ENCODE results near the gene PPM1M. TPM values are rescaled to one million over a fixed set of nuclear protein-coding genes. Genes with fewer than 3 reads are reported as not detected.
"Not testable (repeated sequence)": the region's sequence is repeated elsewhere in the genome, so short reads cannot be mapped to it uniquely, and the experiment has no call there.

Gene PPM1M
- total and polyA plus RNA-seq, 12 donors, result 5.2 to 17.6 (median 7.9) TPM

DNA sequence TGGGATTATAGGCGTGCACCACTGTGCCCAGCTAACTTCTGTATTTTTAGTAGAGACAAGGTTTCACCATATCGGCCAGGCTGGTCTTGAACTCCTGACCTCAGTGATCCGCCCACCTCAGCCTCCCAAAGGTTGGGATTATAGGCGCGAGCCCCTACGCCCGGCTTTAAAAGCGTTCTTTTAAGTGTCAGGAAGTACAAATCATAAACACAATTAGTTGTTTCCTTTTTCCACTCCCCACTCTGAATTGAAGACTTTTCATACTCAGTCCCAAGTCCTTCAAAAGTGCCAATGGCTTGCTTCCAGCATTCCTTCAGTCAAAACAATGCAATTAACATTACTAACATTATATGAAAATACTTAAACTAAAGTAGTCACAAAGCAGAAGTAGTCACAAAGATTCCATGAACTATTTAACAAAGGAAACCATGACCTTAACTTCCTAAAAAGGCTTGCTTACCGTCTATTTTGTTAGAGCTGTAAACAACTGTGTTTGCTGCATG, 24.7 kb downstream of the PPM1M start:
- Histone ChIP-seq H3K27me3 (no peaks in the 10 kb centered on the region), H3K9me3 (no peaks in the 10 kb centered on the region), H3K36me3 (peaks cover 0 to 92% (median 43%) of the 10 kb centered on the region in 9 donors), H3K27ac (peak overlapping the region in 8 of 10 donors; percentile 37 to 89 (median 52)), H3K4me1 (peaks cover 0 to 82% (median 74%) of the 10 kb centered on the region in 9 donors), H3K4me3 (peak overlapping the region in 1 of 10 donors; percentile 8)
- TF ChIP-seq, protein P1, sequence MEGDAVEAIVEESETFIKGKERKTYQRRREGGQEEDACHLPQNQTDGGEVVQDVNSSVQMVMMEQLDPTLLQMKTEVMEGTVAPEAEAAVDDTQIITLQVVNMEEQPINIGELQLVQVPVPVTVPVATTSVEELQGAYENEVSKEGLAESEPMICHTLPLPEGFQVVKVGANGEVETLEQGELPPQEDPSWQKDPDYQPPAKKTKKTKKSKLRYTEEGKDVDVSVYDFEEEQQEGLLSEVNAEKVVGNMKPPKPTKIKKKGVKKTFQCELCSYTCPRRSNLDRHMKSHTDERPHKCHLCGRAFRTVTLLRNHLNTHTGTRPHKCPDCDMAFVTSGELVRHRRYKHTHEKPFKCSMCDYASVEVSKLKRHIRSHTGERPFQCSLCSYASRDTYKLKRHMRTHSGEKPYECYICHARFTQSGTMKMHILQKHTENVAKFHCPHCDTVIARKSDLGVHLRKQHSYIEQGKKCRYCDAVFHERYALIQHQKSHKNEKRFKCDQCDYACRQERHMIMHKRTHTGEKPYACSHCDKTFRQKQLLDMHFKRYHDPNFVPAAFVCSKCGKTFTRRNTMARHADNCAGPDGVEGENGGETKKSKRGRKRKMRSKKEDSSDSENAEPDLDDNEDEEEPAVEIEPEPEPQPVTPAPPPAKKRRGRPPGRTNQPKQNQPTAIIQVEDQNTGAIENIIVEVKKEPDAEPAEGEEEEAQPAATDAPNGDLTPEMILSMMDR (IDR thresholded peaks at IDR 0.05), result no peak
- DNase-seq, result no peak
- WGBS, 2 donors, result 34 to 41% methylated on average over 9 of the region's 9 CpGs
- peak in 7 of 8 donors; percentile 24 to 71 (median 52) for ATAC-seq
- intact Hi-C loops (cut with DNase I), result loop anchor here in 1 of 10 donors (5.0 kb wide), 1 partner anchor 33 kb away; the partner anchor contains the start of gene TWF2

DNA sequence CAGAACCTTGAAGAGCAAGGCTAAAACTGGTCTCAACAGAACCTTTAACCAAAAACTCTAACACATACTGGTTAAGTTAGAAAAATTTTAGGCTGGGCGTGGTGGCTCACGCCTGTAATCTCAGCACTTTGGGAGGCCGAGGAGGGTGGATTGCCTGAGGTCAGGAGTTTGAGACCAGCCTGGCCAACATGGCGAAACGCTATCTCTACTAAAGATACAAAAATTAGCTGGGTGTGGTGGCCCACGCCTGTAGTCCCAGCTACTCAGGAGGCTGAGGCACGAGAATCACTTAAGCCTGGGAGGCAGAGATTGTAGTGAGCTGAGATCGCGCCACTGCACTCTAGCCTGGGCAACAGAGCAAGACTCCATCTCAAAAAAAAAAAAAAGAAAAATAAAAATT, 26.6 kb downstream of the PPM1M start:
- peak overlapping the region in 3 of 10 donors; percentile 38 to 89 (median 45) for H3K27ac ChIP-seq
- H3K4me3 ChIP-seq, ATAC-seq, H3K27me3 ChIP-seq, DNase-seq, H3K9me3 ChIP-seq: not testable (repeated sequence)
- H3K4me1 ChIP-seq, result peaks cover 0 to 98% (median 93%) of the 10 kb centered on the region in 9 donors
- intact Hi-C loops (cut with DNase I), result loop anchor here in 1 of 10 donors (5.0 kb wide), 1 partner anchor 35 kb away; the partner anchor contains the start of gene TWF2
- WGBS, 2 donors, result 94 to 95% methylated on average over 9 of the region's 9 CpGs
- peaks cover 0 to 78% (median 25%) of the 10 kb centered on the region in 9 donors for H3K36me3 ChIP-seq

DNA sequence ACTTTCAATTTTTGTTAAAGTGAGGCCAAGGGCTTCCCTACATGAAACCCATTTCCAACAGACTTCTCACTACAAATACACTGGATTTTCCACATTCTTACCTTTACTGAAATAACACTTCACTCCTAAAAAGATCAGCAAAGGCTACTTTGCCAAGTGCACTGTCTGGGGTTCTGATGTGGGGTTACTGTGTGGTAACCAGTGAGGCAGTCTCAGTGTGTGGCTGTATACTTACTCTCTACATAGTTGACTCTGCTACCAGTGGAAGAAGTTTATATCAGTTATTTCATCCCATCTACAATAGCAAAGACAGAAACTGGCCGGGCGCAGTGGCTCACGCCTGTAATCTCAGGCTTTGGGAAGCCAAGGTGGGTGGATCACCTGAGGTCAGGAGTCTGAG, 27.3 kb downstream of the PPM1M start:
- no peaks in the 10 kb centered on the region for H3K9me3 ChIP-seq
- H3K27me3 ChIP-seq, result no peaks in the 10 kb centered on the region
- WGBS, 2 donors, result 60 to 87% methylated on average over 3 of the region's 3 CpGs
- no peak overlapping the region for H3K4me3 ChIP-seq
- intact Hi-C loops (cut with DNase I), result loop anchor here in 1 of 10 donors (5.0 kb wide), 1 partner anchor 36 kb away; the partner anchor contains the start of gene TWF2
- no peak for DNase-seq
- peak overlapping the region in 2 of 10 donors; percentile 38 to 89 for H3K27ac ChIP-seq
- ATAC-seq, result no peak
- TF ChIP-seq, protein P1 (IDR thresholded peaks at IDR 0.05), result no peak
- H3K4me1 ChIP-seq, result peaks cover 0 to 95% (median 90%) of the 10 kb centered on the region in 9 donors
- peaks cover 0 to 71% (median 20%) of the 10 kb centered on the region in 9 donors for H3K36me3 ChIP-seq

DNA sequence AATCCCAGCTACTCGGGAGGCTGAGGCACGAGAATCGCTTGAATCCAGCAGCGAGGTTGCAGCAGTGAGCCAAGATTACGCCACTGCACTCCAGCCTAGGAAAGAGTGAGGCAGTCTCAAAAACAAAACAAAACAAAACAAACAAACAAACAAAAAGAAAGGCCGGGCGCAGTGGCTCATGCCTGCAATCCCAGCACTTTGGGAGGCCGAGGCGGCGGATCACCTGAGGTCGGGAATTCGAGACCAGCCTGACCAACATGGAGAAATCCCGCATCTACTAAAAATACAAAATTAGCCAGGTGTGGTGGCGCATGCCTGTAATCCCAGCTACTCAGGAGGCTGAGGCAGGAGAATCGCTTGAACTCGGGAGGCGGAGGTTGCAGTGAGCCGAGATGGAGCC, 29.2 kb downstream of the PPM1M start:
- H3K27ac ChIP-seq, result peak overlapping the region in 2 of 10 donors; percentile 99 to 100

DNA sequence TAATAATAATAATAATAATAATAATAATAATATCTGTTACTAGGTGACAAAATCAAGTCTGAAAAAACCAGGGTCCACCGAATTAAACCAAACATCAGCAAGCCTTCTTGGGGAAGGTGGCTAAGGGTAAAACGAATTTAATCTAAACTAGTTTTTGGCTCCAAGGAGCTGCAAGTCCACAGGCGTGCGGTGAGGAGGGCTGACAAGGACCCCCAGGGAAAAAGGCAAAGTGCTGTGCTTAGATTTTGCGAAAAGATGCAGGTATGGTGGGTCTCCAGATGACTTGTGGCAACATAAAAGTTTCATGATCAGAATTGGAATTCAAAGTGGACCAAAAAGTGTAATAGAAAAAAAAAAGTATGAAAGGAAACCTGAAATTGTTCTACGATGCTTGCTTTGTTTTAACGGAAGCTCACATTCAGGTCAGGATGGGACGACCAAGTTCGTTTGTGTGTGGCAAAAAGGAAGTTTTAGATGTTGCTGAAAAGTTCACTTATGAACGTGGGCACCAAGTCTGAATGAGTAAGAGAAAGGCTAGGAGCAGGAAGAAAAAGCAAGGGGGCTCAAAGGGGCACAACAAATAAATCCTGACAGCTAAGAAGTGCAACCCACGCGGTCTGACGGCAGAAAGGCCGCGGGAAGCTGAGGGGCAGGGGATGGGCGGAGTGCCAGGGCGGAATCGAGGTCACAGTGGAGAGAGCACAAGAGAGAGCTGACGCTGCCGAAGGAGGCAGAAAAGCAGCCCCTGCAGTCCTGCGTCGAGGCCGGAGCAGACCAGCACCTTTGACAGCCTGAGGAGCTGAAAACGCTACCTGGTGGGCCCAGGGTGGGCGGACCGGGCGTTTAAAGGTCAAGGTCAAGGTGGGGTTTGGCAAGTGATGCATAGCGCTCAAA, 31.8 kb downstream of the PPM1M start:
- no peaks in the 10 kb centered on the region for H3K27me3 ChIP-seq
- ATAC-seq (peak; percentile 23 to 60 (median 56)), DNase-seq (peak; percentile 85 to 86)
- no peaks in the 10 kb centered on the region for H3K9me3 ChIP-seq
- intact Hi-C loops (cut with DNase I), result loop anchor here in 8 of 10 donors (2.0 to 5.0 kb wide), 5 partner anchors 35 to 125 kb away; partner anchors contain the start of genes TWF2 (in 4 of the 8) and POC1A (in 1 of the 8)
- TF ChIP-seq, protein P1 (IDR thresholded peaks at IDR 0.05), result no peak
- H3K36me3 ChIP-seq, result peaks cover 0 to 38% (median 0%) of the 10 kb centered on the region in 9 donors
- 1% methylated on average over 28 of the region's 28 CpGs for WGBS, 2 donors
- peak overlapping the region; percentile 58 to 95 (median 87) for H3K4me3 ChIP-seq
- peak overlapping the region; percentile 91 to 100 (median 97) for H3K27ac ChIP-seq
- H3K4me1 ChIP-seq, result peaks cover 3 to 80% (median 70%) of the 10 kb centered on the region in 9 donors

More for the DNA sequence above, 29.2 kb downstream of the PPM1M start:
- not testable (repeated sequence) for H3K27me3 ChIP-seq, ATAC-seq, H3K9me3 ChIP-seq, DNase-seq
- peaks cover 3 to 86% (median 85%) of the 10 kb centered on the region in 9 donors for H3K4me1 ChIP-seq
- 90 to 93% methylated on average over 18 of the region's 18 CpGs for WGBS, 2 donors
- H3K36me3 ChIP-seq, result peaks cover 0 to 52% (median under 1%) of the 10 kb centered on the region in 9 donors
- H3K4me3 ChIP-seq, result peak overlapping the region in 2 of 10 donors; percentile 62 to 92
- intact Hi-C loops (cut with DNase I), result loop anchor here in 8 of 10 donors (5.0 kb wide), 4 partner anchors 32 to 122 kb away; partner anchors contain the start of genes TWF2 (in 5 of the 8) and POC1A (in 1 of the 8)
